ENCODE data around the gene IRF4.
"Not testable (repeated sequence)": the region's sequence is repeated elsewhere in the genome, so short reads cannot be mapped to it uniquely, and the experiment has no call there.

The IRF4 gene

DNA sequence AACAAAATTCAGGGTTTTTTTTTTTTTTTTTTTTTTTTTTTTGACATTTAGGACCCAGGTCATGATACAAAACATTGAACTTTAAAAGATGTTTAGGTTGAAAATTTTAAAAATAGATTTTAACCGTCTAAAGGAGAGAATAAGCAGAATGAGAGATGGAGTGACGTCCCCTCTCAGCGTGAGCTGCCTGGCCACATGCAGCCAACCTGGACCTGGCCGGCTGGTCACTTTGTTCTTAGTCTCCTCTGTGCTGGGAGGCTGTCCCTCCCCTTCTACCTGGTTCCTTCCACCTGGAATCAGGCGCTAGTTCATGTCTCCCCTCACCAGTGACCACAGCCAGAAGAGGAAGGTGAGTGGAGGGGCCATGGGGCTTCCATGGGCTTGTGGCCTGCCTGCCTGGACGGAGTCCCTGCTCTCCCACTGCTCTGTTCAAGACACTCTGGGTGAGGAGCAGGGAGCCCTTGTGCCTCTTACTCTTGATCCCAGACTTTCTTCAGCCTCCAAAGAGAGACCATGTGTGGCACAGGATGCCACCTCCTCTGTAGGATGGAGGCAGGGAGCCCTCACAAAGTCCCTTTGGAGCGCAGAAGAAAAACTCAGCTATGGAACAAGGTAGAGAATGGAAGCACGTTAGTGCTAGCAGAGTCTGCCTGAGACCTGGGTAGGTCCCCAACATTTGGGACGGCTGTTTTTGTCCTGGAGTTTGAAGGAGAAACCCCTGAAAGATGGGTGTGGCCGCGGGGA, 31.7 kb downstream of the IRF4 start:
- no peak for DNase-seq

DNA sequence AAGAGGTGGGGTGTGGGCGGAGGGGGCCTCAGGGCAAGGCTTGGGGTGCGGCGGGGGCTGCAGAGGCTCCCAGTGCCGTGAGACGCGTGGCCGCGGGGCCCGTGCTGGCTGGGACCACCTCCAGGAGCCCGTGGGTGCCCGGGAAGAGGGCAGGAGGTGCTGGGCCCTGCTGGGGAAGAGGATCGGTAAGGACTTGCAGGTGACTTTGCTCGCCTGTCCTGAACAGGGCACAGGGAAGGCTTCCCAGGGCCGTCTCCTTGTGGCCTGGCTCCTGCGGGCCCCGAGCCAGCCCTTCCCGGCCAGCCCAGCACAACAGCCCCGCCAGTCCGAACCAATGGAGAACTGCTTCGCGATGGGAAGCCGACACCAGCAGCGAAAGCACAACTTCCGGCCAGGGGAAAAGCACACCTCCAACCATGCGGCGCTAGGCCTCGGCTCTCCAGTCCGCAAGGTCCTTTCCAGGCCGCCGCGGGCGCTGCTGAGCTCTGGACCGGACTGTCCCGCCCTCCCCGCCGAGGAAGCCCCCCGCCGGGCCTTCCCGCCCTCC, 32.3 kb downstream of the IRF4 start:
- no peak for DNase-seq

DNA sequence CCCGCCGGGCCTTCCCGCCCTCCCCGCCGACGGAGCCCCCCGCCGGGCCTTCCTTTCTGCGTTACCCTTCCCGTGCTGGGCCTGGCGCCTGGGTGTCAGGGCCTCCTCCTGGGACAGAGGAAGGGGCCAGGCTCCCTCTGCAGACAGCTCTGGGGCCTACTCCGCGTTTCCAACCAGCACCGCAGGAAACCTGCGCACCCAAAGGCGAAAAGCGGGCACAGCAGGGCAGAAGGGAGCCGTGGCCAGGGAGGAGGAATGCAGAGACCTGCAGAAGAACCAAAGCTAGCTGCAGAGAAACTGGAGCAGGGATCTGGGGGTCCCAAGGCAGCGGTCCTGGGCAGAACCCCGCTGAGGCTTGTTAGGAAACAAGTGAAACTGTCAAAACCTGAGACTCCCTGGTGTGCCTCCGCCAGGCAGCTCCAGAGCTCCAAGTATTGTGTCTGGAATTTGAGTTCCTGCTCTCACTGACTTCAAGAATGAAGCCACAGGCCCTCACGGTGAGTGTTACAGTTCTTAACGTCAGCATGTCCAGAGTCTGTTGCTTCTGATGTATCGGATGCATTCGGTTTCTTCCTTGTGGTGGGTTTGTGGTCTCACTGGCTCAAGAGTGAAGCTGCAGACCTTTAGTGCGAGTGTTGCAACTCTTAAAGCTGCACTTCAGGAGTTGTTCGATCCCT, 33.3 kb downstream of the IRF4 start:
- no peak for DNase-seq

DNA sequence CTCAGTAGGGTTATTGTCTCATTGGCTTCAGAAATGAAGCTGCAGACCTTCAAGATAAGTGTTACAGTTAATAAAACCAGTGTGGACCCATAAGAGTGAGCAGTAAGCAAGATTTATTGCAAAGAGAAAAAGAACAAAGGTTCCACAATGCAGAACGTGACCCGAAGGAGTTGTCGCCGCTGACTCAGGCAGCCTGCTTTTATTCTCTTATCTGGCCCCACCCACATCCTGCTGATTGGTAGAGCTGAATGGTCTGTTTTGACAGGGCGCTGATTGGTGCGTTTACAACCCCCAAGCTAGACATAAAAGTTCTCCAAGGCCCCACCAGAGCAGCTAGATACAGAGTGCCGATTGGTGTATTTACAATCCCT, 33.9 kb downstream of the IRF4 start:
- not testable (repeated sequence) for DNase-seq

DNA sequence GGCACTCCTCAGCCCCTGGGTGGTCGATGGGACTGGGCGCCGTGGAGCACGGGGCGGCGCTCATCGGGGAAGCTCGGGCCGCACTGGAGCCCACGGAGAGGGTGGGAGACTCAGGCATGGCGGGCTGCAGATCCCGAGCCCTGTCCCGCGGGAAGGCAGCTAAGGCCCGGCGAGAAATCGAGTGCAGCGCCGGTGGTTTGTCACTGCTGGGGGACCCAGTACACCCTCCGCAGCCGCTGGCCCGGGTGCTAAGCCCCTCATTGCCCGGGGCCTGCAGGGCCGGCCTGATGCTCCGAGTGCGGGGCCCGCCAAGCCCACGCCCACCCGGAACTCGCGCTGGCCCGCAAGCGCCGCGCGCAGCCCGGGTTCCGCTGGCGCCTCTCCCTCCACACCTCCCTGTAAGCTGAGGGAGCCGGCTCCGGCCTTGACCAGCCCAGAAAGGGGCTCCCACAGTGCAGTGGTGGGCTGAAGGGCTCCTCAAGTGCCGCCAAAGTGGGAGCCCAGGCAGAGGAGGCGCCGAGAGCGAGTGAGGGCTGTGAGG, 34.7 kb downstream of the IRF4 start:
- DNase-seq: not testable (repeated sequence)

DNA sequence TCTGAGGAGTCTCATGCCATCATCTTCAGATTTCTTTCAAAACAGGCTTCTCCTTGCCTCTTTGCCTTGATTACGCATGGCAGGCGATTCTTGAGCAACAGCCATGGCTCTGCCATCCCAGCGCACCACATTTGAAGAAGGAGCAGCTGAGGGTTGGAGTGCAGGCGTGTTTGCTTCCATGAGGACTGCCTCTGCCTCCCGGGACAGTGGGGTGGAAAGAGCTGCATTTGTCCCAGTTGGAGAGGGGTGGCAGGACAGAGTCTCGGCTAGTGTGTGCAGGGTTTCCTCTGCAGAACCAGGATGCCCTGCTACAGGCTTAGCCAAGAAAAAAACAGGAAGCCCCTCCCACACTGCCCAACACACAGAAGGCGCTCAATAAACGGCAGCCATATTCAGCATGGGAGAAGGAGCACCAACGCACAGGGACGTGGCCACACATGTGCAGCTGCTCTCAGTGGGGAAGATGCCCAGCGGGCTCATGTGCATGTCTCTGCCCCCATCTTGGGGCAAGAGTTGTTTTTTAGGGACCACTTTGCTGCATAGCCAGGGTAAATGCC, 36.6 kb downstream of the IRF4 start:
- no peak for DNase-seq

DNA sequence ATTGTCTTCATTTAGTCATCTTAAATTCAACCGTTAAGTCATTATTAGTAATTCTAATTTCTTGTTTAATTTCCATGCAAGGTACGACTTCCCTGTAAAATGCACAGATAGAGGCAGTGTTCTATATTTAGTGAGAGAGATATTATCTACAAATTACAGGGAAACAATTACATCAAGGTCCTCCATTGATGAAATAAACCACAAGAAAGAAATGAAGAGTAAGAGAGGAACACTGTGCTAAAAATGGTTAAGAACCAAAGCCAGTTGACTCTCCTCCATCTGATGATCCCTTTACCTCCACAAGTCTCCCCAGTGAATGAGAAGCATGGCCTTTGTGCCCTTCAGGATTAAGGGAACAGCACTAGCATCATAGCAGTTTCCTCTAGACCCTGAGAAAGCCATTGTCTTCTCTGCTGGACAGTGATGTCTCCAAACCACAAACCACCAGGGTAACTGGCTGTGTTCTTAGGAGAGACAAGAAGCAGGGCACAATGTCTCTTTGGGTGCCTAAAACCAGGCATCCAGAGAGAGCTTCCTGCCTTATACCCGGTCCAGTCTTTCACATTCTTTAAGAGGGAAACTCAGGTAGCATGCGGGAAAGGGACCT, 38.1 kb downstream of the IRF4 start:
- DNase-seq: no peak

DNA sequence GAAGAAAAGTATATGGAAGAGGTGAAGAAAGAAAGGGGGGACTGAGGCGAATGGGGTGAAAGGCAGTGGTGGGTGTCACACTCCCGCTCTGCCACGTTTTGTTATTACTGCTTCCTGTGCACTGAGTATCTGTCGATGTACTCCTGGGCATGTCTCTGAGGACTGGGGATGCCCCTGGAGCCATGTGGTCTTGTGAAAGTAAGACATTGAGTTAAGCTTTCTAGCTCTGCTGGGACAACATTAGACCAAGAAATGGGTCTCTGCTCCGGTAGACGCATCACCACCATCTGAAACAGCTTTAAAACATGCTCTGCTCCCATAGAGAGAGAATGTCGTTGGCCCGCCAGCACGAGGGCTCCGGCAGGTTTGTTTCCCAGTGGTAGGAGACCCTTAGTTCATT, 40.0 kb downstream of the IRF4 start:
- peak; percentile 37 for DNase-seq

DNA sequence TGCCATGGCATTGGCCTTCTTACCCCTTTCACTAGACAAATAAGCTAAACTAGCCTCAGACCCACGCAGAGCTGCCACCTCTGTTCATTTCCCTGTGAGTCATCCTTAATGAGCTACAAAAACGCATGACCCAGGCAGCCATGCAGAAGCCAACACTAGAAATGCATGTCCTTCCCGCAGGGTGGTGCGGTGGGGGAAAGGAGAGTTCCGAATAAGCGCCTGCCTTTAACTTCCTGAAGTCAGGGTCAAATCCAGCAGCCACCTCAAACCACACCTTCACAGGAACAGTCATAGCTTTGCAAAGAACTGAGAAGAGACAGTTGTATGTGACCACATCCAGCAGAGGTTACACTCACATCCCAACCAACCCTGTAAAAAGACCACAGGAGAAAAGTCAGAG, 40.4 kb downstream of the IRF4 start:
- DNase-seq: peak; percentile 94

DNA sequence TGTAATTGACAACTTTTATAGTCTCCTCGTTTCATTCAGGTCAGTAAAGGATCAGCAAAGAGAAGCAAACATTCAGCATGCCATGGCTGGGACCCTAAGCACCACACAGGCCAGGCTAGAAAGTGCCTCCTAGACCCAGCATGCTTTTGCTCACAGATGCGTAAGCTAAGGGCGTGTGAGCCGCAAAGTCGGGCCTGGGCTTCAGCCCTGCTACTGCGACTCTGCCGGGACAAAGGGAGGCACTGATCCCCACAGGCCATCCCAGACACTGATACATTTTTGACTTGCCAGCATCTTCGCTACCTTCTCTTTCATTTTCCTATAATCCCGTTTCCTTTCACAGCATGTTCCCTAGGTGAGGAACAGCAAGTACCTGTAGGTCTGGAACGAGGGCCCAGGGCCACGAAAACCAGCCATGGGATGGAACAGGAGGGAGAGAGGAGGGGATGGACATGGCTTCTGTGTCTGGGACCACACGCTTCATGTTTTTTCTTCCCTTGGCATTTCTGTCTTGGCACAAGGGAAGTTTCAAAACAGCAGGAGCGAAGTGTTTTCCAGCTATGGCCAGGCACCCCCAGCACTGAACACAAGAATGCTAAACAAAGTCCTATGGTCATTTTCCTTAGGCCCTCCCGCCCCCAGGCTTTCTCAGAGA, 42.6 kb downstream of the IRF4 start:
- no peak for DNase-seq

DNA sequence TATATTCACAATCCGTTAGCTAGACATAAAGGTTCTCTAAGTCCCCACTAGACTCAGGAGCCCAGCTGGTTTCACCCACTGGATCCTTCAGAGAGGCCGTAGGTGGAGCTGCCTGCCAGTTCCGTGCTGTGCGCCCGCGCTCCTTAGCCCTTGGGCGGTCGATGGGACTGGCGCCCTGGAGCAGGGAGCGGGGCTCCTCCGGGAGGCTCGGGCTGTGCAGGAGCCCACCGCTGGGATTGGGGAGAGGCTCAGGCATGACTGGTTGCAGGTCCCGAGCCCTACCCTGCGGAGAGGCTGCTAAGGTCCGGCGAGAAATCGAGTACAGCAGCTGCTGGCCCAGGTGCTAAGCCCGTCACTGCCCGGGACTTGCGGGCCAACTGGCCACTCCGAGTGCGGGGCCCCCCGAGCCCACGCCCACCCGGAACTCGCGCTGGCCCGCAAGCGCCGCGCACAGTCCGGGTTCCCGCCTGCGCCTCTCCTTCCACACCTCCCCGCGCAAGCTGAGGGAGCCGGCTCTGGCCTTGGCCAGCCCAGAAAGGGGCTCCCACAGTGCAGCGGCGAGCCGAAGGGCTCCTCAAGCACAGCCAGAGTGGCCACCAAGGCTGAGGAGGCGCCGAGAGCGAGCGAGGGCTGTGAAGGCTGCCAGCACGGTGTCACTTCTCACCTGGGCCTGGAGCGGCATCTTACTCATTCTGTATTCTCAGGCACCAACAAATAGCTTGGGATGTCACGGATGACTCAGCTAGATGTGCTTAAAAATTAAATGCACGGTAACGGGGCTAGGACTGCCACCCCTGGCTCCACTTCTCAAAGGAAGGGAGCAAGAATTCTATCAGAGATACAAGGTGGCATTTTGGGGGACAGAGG, 44.1 kb downstream of the IRF4 start:
- DNase-seq: peak; percentile 34

DNA sequence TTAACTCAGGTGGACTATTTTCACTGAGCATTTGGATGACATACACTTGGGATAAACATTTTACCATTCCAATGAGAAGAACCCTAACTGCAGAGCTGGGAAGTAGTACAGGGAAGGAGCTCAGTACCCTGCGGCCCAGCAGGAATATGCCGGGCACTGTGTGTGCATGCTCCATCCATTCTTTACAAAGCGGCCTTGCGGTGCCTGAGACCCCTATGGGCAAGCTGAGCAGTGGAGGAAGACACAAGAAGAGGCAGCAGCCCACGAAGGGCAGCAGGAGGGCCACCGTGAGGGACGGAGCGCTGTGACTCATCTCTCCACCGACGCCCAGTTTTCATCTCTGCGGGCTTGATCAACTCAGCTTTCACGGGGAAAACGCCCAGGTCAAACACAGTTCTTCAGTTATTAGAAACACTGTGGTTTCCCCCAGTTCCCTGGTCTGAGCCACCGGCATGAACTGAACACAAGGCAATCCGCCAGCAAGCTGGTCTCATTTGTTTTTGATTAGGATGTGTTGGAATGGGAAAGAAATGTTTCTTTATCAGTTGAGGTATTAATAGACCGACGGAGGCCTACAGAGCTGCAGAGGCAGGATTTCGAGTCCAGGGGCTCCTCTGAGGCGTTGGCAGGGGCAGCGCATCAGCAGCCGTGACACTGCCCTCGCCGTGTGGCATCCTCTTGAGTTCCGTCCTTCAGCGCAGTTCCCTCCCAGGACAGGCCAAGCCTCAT, 44.9 kb downstream of the IRF4 start:
- no peak for DNase-seq

DNA sequence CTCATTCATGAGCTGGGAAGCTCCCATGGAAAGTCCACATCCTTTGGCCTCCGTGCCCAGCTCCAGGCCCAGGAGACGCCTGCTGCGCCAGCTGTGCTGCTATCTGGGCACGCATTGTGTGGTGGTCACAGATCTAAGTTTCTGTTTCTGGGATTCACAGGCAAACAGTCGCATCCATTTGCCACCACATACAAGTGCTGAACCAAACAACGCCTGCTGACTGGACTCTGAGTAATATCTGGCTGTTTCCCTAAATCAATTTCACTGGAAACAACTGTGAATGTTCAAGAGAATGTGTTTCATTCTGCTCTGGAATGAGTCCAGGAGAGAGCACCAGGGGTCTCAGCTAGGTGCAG, 45.5 kb downstream of the IRF4 start:
- no peak for DNase-seq

DNA sequence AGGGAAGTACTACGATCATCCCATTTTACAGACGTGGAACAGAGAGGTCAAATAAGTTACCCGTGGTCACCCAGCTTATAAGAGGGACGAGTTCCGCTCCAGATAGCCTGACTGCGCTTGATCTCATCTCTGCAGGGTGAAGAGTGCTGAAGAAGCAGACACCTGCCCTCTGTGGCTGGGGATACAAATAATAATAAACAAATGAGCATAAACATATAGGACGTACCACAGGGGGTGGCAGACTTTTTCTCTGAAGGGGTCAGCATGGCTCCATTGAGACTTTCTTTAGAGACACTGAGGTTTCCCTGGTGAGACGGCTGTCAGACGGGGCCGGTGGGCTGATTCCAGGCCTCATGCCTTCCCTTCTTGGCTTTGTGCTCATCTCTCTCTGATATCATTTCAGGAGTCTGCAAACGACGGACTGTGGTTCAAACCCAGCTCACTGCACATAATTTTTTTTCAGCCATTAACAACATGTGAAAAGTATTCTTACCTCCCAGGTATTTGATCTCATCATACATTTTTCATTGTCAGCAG, 47.1 kb downstream of the IRF4 start:
- DNase-seq: no peak

DNA sequence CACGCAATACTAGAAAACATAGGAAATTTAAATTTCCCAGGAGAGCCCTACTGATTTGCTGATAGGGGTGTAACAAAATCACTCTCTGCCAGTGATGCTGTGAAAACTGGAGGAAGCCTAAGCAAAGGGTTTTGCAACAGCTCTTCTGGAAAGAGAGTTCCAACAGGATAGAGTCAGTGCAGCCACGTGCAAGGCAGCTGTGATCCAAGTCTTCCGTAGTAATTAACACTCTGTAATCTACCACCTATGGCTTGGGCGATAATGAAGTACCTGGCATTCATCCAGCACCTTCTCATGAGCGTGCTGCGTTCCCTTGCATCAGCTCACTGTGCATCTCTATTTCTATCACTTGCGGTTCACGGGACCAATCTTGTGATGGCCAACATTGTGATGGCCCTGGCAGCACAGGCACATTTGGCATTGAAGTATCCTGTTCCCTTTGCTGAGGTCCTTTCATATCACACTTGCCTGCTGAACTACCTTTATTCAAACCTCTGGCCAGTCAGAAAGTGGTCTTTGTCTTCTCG, 48.2 kb downstream of the IRF4 start:
- DNase-seq: no peak

DNA sequence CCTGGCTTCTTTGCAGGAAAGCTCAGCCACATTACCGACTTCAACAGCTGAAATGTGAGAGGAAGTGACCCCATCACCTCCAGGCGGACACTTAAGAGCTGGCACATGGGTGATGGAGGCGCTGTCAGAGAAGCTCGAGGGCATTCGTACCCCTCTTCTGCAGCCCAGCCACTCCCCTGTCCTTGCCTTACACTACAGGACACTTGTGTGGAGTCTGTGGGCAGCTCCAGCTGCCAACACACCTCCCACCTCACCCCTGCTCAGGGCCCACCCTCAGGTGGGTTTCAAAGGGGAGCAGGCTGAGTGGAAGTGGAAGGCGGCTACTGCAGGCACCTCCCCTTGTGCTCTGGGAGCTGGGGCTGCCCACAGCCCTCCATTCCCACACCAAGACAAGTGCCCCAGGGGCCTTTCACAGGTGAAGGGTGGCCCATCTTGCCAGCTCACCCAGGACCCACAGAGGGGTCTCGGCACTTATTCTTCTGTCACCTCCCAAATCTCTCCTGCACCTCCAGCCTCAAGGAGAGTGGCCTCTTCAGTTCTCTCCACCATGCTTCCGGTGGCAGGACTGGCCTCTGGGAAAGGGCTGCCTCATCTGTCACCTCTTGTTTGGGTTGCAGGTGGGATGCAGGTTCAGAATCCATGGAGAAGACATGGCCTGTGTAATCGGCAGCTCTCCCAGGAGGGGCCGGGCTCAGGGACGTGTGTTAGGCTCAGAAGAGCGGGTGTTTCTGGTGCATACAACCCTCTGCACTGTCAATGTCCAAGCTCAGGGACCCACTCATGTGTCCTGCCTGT, 49.8 kb downstream of the IRF4 start:
- no peak for DNase-seq

DNA sequence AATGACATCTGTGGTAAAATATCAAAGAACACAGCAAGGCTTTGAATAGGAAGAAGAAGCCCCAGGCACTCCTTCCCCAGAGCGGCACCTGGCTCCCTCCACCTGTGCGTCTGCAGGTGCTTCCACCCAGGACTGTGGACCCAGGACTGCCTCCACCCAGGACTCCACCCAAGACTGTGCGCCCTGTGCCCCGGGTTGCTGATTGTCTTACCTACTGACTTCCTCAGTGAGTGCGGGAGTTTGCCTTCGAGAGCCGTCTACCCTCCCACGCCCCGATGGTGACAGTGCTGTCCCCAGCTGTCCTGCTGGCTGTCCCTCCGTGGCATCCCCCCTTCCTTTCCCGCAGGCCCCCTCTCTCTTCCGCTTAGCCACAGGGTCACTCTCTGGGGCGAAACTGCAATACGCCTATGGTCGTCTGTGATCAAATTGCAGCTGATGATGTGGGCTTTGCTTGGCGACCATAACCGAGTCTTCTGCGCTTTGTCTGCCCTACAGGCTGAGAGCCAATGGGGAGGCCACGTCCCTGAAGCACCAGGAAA, 52.1 kb downstream of the IRF4 start:
- no peak for DNase-seq

DNA sequence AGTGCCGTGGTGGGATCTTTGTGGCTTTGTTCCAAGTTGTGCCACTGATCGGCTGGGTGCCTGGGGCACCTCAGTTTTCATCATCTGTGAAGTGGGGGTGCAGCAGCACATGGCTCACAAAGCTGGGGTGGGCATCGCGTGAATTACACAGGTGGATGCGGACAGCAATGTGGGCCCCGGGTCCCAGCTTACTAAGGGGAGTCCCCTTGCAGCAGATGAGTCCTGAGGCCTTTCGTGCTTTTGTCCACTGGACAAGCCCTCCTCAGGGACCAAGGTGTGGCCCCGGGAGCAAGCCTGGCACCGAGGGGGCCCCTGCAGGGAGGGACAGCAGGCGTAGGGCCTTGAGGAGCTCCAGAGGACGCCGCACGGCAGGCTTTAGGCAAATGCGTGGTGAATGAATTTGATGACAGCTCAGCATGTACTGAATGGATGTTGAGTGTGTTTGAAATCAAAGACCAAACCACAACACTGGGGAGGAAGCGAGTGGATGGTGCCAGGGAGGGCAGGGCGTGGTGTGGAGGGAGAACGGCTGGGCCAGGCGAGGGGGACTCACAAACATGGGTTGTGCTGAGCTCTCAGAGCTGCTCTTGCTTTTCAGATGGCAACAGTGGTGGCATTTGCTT, 53.2 kb downstream of the IRF4 start:
- DNase-seq: peak; percentile 56

Measured in activated CD4-positive, alpha-beta T cell treated with anti-CD3 and anti-CD28 coated beads, Interleukin-2, amount 50 U/mL, for 16 hours (primary cell).